ENCODE data around the gene MEX3C. TPM values are rescaled to one million over a fixed set of nuclear protein-coding genes. Genes with fewer than 3 reads are reported as not detected.

The MEX3C gene
- total and polyA plus RNA-seq, 2 of the 4 experiments (the other 2 are of a cell fraction), result 26.0 to 50.9 TPM

DNA sequence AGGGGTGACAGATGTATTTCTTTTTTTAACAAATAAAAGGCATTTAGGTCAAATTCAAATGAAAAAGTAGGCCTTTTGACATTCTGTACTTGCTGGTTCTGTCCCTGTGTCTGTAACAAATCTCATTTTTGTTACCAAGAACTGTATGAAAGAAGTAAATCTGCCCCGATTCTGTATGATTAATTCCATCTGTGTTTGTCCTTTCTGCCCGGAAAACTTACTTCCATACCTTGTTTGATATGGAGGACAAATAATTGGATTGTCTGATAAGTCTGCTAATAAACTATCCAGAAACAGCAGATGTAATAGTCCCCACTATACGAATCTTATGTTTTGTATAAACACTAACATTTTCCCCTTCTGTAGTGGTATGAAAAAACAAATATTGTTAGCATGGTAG, 69.8 kb downstream of the MEX3C start:
- no peak overlapping the region for H4K5ac ChIP-seq (ENCODE audit: low read depth, low read length)
- no peak overlapping the region for H4K91ac ChIP-seq (ENCODE audit: insufficient read depth, low read depth, low read length)
- peaks cover 3% of the 10 kb centered on the region for H3K9me3 ChIP-seq (ENCODE audit: control insufficient read depth, insufficient read depth, low read length)
- H3K18ac ChIP-seq (ENCODE audit: low read depth, low read length), result no peak overlapping the region
- H3K27ac ChIP-seq (ENCODE audit: insufficient read depth, low read length), result no peak overlapping the region
- H3K4me3 ChIP-seq (ENCODE audit: insufficient read depth, low read depth, low read length), result no peak overlapping the region
- TF ChIP-seq, protein P1, sequence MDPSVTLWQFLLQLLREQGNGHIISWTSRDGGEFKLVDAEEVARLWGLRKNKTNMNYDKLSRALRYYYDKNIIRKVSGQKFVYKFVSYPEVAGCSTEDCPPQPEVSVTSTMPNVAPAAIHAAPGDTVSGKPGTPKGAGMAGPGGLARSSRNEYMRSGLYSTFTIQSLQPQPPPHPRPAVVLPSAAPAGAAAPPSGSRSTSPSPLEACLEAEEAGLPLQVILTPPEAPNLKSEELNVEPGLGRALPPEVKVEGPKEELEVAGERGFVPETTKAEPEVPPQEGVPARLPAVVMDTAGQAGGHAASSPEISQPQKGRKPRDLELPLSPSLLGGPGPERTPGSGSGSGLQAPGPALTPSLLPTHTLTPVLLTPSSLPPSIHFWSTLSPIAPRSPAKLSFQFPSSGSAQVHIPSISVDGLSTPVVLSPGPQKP (IDR thresholded peaks at IDR 0.05; ENCODE audit: borderline replicate concordance, low read depth, low read length), result no peak
- TF ChIP-seq BHLHE40 (IDR thresholded peaks at IDR 0.05; ENCODE audit: low read depth, low read length) (no peak), FOS (IDR thresholded peaks at IDR 0.05; ENCODE audit: low read depth, low read length) (no peak), RFX5 (IDR thresholded peaks at IDR 0.05; ENCODE audit: low read depth, low read length) (no peak), RCOR1 (IDR thresholded peaks at IDR 0.05; ENCODE audit: insufficient replicate concordance, low read length) (no peak), MAZ (IDR thresholded peaks at IDR 0.05; ENCODE audit: borderline replicate concordance, low read depth, low read length) (no peak), CHD1 (IDR thresholded peaks at IDR 0.05; ENCODE audit: low read depth, low read length) (no peak)
- TF ChIP-seq, protein P2, sequence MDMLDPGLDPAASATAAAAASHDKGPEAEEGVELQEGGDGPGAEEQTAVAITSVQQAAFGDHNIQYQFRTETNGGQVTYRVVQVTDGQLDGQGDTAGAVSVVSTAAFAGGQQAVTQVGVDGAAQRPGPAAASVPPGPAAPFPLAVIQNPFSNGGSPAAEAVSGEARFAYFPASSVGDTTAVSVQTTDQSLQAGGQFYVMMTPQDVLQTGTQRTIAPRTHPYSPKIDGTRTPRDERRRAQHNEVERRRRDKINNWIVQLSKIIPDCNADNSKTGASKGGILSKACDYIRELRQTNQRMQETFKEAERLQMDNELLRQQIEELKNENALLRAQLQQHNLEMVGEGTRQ (IDR thresholded peaks at IDR 0.05; ENCODE audit: low read depth, low read length), result no peak
- H2BK15ac ChIP-seq (ENCODE audit: low read depth, low read length), result no peak overlapping the region
- no peak overlapping the region for H3K9ac ChIP-seq (ENCODE audit: low read depth, low read length)
- ATAC-seq (ENCODE audit: low read depth), result no peak
- no peak overlapping the region for H3K4me2 ChIP-seq (ENCODE audit: low read depth, low read length)
- WGBS, 2 experiments (ENCODE audit: extremely low coverage in 2 of 2, insufficient read length in 1 of 2), result no CpG with 5 or more reads among the region's 3 CpGs
- no peak overlapping the region for H3K23ac ChIP-seq (ENCODE audit: low read depth, low read length)
- no peak overlapping the region for H2AFZ ChIP-seq (replicated peaks; ENCODE audit: low read length, poor library complexity)
- H3K79me1 ChIP-seq (ENCODE audit: low read depth in 1 of 2, low read length in 2 of 2), result no peaks in the 10 kb centered on the region
- no peaks in the 10 kb centered on the region for H4K20me1 ChIP-seq (ENCODE audit: insufficient read depth, low read length)
- no peaks in the 10 kb centered on the region for H3K4me1 ChIP-seq (ENCODE audit: control insufficient read depth, insufficient read depth, low read length)
- no peaks in the 10 kb centered on the region for H3K36me3 ChIP-seq (ENCODE audit: control insufficient read depth, insufficient read depth, low read length)
- H2BK20ac ChIP-seq (ENCODE audit: low read depth, low read length), result no peak overlapping the region
- POLR2A ChIA-PET (ENCODE audit: unreplicated experiment), result no interaction called here
- no TSS peak for BruUV-seq (replicated peaks)
- in situ Hi-C loops (cut with MboI; ENCODE audit: low sequenced_read_pairs) (no loop called here), intact Hi-C loops (cut with micrococcal nuclease) (no loop called here), dilution Hi-C loops (cut with HindIII; ENCODE audit: low sequenced_read_pairs, unreplicated experiment) (no loop called here)
- no peaks in the 10 kb centered on the region for H3K27me3 ChIP-seq (ENCODE audit: control insufficient read depth, insufficient read depth, low read length)
- CTCF ChIA-PET, result no interaction called here
- no peak overlapping the region for H3K4ac ChIP-seq (ENCODE audit: low read depth, low read length)
- H3K14ac ChIP-seq (replicated peaks; ENCODE audit: low read depth, low read length), result no peak overlapping the region
- no peak overlapping the region for H2AK5ac ChIP-seq (ENCODE audit: low read depth, low read length)
- H2BK120ac ChIP-seq (ENCODE audit: low read depth, low read length), result no peak overlapping the region
- H2BK5ac ChIP-seq (ENCODE audit: low read depth, low read length, poor library complexity, severe bottlenecking), result no peak overlapping the region
- no peaks in the 10 kb centered on the region for H3K9me1 ChIP-seq (ENCODE audit: insufficient read depth, low read length)
- H4K8ac ChIP-seq (ENCODE audit: low read depth in 2 of 2, low read length in 2 of 2), result no peak overlapping the region
- no peak overlapping the region for H3K56ac ChIP-seq (ENCODE audit: extremely low read depth, insufficient read depth, low read length)
- no peak for DNase-seq
- no peak overlapping the region for H2AK9ac ChIP-seq (replicated peaks; ENCODE audit: low read depth, low read length, poor library complexity)
